Peyer's patch (tissue), 4 donors: ENCODE measurements around the gene SMYD3.

Experiments
- CTCF ChIP-seq, 6 experiments: fragments of 450-650 bp in 4 of 6; fragments of 200-600 bp in 2 of 6; sonication (generic) in 1 of 6; IDR thresholded peaks; one replicate each; pipeline ENCODE4 v1.5.1; 2017 to 2019; ENCODE audit warnings: antibody characterized with exemption in 6 of 6, mild to moderate bottlenecking in 3 of 6, moderate library complexity in 1 of 6
- POLR2A ChIP-seq, 2 donors: fragments of 450-650 bp; IDR thresholded peaks; one replicate each; pipeline ENCODE4 v1.5.1; 2017; ENCODE audit warnings: antibody characterized with exemption in 2 of 2, mild to moderate bottlenecking in 2 of 2, moderate library complexity in 2 of 2

- TF ChIP-seq POLR2A (IDR thresholded peaks at IDR 0.05) (no peak), CTCF (IDR thresholded peaks at IDR 0.05) (no peak)
These were observed 202.4 kb downstream of the SMYD3 start for GRCh38 chr1:246304484-246305259.
